ENCODE results near the gene MPG. TPM values are rescaled to one million over a fixed set of nuclear protein-coding genes. Genes with fewer than 3 reads are reported as not detected.
"Not testable (repeated sequence)": the region's sequence is repeated elsewhere in the genome, so short reads cannot be mapped to it uniquely, and the experiment has no call there.

The MPG gene
- total RNA-seq, 3 donors from 2014 or later: 25.0 to 30.3 (median 29.9) TPM

GRCh38 chr16:119835-120491 lies 41.9 kb downstream of the MPG start:
- no peak for TF ChIP-seq CTCF (IDR thresholded peaks at IDR 0.05)
- DNase-seq: no peak
- intact Hi-C loops (cut with DNase I, micrococcal nuclease): no loop called here
- H3K4me1 ChIP-seq (ENCODE audit: low read depth): no peaks in the 10 kb centered on the region
- no peaks in the 10 kb centered on the region for H3K9me3 ChIP-seq
- ATAC-seq: no peak
- H3K36me3 ChIP-seq (ENCODE audit: low read depth): no peaks in the 10 kb centered on the region
- H3K4me3 ChIP-seq: no peak overlapping the region

GRCh38 chr16:120756-121155 lies 42.7 kb downstream of the MPG start:
- no peaks in the 10 kb centered on the region for H3K36me3 ChIP-seq (ENCODE audit: low read depth)
- no peaks in the 10 kb centered on the region for H3K4me1 ChIP-seq (ENCODE audit: low read depth)
- no peak for ATAC-seq

GRCh38 chr16:122361-122760 lies 44.3 kb downstream of the MPG start:
- DNase-seq (no peak), ATAC-seq (no peak)
- H3K9me3 ChIP-seq: no peaks in the 10 kb centered on the region
- intact Hi-C loops (cut with DNase I, micrococcal nuclease): no loop called here
- no peaks in the 10 kb centered on the region for H3K4me1 ChIP-seq (ENCODE audit: low read depth)
- H3K4me3 ChIP-seq: no peak overlapping the region
- no peaks in the 10 kb centered on the region for H3K36me3 ChIP-seq (ENCODE audit: low read depth)
- TF ChIP-seq CTCF (IDR thresholded peaks at IDR 0.05): no peak

More at GRCh38 chr16:120756-121155, 42.7 kb downstream of the MPG start:
- no peaks in the 10 kb centered on the region for H3K9me3 ChIP-seq
- intact Hi-C loops (cut with DNase I, micrococcal nuclease): no loop called here
- TF ChIP-seq CTCF (IDR thresholded peaks at IDR 0.05): no peak
- H3K4me3 ChIP-seq: no peak overlapping the region
- DNase-seq: no peak

- H3K4me1 ChIP-seq (ENCODE audit: low read depth); H3K4me3 ChIP-seq; H3K36me3 ChIP-seq (ENCODE audit: low read depth); H3K9me3 ChIP-seq; ATAC-seq; intact Hi-C loops (cut with DNase I, micrococcal nuclease); DNase-seq: not testable (repeated sequence)
Measured at GRCh38 chr16:123558-124350, 45.7 kb downstream of the MPG start.

- intact Hi-C loops (cut with DNase I, micrococcal nuclease): no loop called here
- Histone ChIP-seq H3K36me3 (ENCODE audit: low read depth) (no peaks in the 10 kb centered on the region), H3K4me3 (no peak overlapping the region), H3K9me3 (no peaks in the 10 kb centered on the region), H3K4me1 (ENCODE audit: low read depth) (no peaks in the 10 kb centered on the region)
- DNase-seq (no peak), ATAC-seq (no peak)
- no peak for TF ChIP-seq CTCF (IDR thresholded peaks at IDR 0.05)
Measured at GRCh38 chr16:125011-125410, 47.0 kb downstream of the MPG start.

- ATAC-seq (no peak), DNase-seq (no peak)
- Histone ChIP-seq H3K4me1 (ENCODE audit: low read depth) (no peaks in the 10 kb centered on the region), H3K9me3 (no peaks in the 10 kb centered on the region), H3K4me3 (no peak overlapping the region), H3K36me3 (ENCODE audit: low read depth) (no peaks in the 10 kb centered on the region)
- TF ChIP-seq CTCF (IDR thresholded peaks at IDR 0.05): no peak
- intact Hi-C loops (cut with DNase I, micrococcal nuclease): no loop called here
Measured at GRCh38 chr16:129075-129474, 51.0 kb downstream of the MPG start.
